SU-DHL-6 (cell line): ENCODE measurements around the gene MEIS2.

Experiments
- CTCF ChIP-seq: fragments of 200-600 bp; sonication (generic); IDR thresholded peaks from one replicate; pipeline ENCODE4 v1.5.1; 2017; ENCODE audit warnings: antibody characterized with exemption, mild to moderate bottlenecking, low read length, moderate library complexity; ENCODE audit not compliant: insufficient read depth, poor library complexity, severe bottlenecking
- EZH2phosphoT487 ChIP-seq: fragments of 200-600 bp; sonication (generic), shearing (Covaris generic); conservative IDR thresholded peaks from 2 replicates; pipeline ENCODE4 v1.6.1; 2018; ENCODE audit warnings: mild to moderate bottlenecking, antibody characterized with exemption, low read length, moderate library complexity, mixed read lengths

- TF ChIP-seq CTCF (no peak), EZH2phosphoT487 (no peak)
These were observed 66.0 kb downstream of the MEIS2 start for GRCh38 chr15:37034392-37034791.
